ENCODE measurements around the gene DDR2.

DDR2 gene

DNA sequence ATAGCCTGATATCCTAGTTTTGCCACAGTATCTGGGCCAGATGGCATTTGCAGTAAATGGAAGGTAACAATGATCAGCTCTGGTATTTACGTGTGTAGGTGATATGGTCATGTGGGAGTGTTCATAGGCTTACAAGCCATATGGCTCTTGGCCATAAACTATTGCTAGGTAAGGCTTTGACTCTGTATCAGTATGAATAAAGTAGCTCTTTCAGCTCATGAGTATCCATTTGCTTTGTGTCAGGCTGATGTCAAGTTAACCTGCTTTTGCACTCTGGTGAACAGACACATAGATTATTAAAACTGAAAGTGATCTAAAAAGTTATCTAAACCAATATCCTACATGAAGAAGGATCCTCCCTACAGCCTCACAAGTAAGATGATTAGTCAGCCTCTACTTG is 69.0 kb downstream of the DDR2 start:
- no peak for DNase-seq

GRCh38 chr1:162702628-162703027 is 70.4 kb downstream of the DDR2 start:
- no peak for DNase-seq

DNA sequence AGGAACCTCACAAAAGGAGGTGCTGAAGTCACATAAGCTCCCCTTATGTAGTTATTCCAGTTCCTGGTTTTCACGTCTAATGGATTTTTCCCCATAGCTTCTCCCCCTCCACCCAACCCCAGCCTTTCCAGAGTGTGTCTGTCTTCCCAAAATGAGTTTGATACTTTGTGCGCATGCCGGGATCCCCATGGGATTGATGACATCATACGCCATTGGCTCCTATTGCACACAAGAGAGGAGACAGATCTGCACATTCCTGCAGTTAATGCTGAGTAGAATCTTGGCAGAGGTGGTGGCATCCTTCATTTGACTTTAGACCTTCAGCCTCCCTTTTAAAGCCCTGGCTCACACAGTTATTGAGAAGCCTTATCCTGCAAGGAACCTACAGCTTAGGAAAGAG is 71.4 kb downstream of the DDR2 start:
- DNase-seq, result no peak

- DNase-seq, result no peak
Observed at GRCh38 chr1:162704673-162705424, 72.6 kb downstream of the DDR2 start.

- no peak for DNase-seq
Observed at GRCh38 chr1:162706003-162706402, 73.7 kb downstream of the DDR2 start.

GRCh38 chr1:162706606-162707005 is 74.3 kb downstream of the DDR2 start:
- DNase-seq, result no peak

GRCh38 chr1:162708286-162708685 is 76.0 kb downstream of the DDR2 start:
- DNase-seq, result no peak

DNA sequence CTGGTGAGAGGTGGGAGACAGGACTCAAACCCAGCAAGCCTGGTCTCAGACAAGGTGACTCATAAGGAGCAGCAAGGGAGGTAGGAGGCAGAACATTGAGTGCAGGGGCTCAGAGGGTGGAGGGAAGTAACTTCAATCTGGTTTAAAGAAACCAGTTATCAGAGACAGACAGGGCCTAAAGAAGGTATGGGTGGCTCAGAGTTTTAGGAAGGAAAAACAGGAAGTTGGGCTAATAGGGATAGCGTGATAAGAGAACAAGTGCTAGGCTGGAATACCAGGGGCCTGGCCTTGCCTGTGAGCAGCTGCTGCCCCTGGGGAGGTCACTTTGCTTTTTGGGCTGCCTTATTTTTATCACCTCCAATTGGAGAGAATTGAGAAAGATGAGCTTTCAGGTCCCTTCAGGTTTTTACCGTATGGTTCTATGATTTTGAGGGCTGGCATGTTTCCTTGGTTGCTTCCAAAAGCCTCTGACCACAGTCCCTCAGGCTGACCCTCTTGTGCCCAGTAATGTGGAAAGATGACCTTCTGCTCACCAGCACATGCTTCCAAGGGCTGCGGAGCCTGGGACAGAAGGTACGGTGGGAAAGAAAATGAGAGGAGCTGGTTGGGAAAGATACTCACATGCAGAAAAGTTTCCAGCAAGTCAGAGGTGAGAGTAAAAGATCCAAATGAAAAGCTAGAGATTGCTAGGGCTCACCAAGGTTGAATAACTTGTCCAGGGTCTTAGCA is 77.0 kb downstream of the DDR2 start:
- no peak for DNase-seq

DNA sequence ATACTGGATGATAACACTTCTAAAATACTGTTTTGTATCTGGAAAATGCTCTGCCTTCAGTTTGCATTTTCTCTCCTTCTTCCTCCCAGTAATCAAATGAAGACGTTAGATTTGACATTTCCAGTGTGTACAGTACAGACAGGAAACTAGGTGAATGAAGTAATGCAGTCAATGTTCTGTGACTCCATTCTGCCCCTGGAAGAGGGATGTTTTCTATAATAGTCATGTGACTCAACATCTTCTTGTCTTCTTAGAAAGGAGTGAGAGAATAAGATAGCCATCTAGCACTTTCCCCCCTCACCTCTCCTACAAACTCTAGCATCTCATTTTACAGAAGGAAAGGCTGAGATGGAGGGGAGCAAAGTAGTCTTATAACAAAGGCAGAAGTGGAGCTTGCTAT is 77.6 kb downstream of the DDR2 start:
- DNase-seq, result no peak

- DNase-seq, result no peak
Observed at GRCh38 chr1:162710345-162710744, 78.1 kb downstream of the DDR2 start.

DNA sequence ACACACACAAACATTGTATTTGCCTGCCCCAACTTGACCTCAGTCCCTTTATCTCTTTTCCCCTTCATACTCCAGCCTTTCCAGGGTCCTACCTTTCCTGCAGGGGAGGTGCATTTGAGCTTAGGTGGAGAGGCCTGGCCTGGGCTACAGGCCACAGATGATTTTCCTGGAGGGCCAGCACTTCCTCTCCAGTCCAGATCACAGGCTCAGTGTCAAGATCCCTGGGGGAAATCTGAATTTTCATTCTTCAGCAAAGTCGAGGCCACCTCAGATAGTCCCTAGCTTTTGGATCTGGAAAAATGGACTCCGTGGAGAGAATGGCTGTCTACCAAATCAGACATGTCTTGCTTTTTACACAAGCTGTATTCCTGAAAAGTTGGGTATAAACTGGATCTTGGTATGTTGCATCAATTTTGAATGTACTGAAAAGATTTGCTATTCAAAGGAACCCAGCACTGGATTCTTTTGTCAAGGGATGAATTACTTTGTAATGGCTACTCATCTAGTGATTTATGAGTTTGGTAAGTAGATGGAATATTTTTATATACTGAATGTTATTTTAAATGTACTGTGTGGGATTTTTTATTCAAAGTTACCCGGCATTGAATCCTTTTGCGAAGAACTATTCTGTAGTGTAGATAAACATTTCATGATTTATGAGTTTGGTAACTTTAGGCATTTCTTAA is 78.7 kb downstream of the DDR2 start:
- no peak for DNase-seq

DNA sequence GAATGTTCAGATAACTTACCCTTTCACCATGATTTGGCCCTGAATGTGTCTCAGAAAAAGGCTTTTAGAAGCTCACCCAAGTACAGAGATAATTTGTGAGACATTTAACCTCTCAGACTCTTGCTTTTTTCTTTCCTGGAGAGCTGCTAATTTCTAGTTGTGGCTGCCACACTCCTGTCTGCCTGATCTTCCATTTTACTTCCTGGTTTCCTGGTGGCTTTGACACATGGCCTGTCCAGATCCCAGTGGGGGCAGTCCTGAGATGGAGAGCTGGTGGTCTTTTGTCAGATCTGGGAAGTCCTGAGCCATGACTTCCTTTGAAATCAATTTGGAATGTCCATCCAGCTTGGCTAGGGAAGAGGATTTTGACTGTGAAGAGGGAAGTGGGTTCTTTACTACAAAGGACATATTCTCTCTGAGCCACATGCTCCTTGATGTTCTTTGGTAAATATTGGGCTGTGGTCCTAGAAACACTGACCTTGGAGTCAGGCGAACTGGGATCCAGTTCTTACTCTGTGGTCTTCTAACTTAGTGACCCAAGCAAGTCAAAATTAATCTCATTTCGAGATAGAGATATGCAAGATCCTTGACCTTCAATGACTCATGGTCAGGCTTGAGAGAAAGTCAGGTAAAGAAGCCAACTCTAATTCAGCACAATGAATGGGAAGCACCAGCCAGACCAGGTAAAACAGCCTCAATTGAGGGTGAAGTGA is 80.2 kb downstream of the DDR2 start:
- no peak for DNase-seq

DNA sequence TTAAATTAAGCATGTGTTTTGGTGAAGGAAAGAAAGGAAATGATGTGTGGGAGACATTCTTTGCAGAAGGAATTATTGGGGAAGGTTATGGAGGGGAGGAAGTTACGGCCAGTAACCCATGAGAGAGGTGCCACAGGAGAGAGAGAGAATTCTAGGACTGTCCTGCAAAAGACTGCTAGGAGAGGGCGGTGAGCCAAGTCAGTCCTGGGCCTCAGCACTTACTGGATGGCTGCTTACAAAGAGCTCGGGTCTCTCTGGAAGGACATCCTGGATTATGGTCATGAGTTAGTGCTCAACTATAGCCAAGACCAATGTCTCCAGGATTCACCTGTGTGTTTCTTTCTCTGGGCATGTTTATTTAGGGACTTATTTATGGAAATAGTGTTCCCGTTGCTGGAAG is 83.9 kb downstream of the DDR2 start:
- DNase-seq, result no peak

DNA sequence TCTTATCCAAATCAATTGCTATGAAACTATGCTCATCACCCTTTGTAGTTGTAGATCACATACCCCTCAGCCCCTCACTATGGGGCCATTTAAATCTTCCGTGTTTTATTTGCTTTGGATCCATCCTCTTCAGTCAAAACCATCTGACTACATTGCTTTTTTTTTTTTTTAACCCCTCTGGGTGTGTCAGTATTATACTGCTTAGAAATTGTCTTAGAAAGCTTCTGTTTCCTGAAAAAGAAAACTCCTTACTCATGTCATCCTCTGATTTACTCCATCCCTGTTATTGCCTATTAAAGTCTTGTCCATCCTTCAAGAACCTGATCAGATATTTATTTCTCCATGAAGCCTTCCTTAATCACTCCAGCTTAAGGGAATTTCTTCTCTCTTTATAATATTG is 84.3 kb downstream of the DDR2 start:
- DNase-seq, result no peak

GRCh38 chr1:162717548-162718184 is 85.4 kb downstream of the DDR2 start:
- DNase-seq, result no peak

DNA sequence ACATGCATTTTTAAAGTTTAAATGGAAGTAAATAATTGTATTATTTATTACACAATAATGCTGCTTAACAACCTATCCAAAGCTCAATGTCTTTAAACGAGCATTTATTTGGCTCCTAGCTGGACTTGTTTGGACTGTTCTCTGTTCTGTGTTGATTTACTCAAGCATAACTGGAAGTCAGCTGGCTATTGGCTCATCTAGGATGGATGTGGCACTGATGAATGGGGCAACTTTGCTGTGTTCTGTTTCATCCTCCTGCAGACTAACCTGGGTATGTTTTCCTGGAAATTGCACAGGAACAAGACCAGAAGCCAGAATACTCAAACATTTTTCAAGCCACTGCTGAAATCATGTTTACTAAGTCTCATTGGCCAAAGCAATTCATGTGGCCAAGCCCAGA is 87.4 kb downstream of the DDR2 start:
- DNase-seq, result no peak

GRCh38 chr1:162720996-162721395 is 88.7 kb downstream of the DDR2 start:
- no peak for DNase-seq

- DNase-seq, result no peak
Observed at GRCh38 chr1:162721471-162721870, 89.2 kb downstream of the DDR2 start.

- DNase-seq, result no peak
Observed at GRCh38 chr1:162722036-162722435, 89.8 kb downstream of the DDR2 start.

DNA sequence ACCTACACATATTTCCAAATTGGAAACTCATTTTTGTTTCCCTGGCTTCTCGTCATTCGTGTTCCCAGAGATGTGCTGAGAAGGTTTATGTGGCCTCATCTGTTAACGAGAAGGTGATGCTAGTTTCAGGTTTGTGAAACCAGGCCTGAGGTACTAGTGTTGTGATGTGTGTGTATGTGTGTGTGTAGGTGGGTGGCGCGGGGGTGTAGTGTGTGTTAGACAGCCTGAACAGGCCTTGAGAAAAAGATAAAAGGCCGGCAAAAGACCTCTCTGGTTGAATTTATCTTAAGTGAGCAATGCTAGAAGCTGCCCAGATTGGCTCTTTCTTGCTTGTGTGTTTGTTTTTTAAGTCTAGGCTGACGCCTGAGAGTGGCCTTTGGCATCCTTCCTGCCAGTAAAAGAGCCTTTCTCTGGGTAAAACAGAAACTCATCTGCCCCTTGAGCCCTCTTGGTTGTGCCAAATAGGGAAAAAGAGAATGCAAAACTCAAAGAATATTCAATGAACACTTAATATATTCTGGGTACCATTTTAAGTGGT is 92.4 kb downstream of the DDR2 start:
- no peak for DNase-seq

DNA sequence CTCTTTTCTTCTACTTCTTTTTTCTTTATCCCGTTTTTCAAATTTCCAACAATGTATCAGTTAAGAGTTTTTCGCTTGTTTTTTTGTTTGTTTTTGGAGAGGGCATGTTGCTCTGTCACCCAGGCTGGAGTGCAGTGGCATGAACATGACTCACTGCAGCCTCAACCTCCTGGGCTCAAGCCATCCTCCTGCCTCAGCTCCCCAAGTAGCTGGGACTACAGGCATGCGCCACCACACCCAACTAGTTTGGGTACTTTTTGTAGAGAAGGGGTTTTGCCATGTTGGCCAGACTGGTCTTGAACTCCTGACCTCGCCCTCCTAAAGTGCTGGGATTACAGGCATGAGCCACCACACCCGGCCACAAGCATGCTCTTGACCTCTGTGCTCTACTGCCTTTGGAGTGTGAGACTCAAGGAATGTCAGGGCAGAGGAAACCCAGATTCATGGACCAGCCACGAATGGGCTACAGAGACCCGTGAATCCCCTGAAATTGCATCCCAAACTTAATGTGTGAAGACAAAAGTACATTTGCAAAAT is 93.1 kb downstream of the DDR2 start:
- no peak for DNase-seq

- no peak for DNase-seq
Observed at GRCh38 chr1:162726555-162726954, 94.3 kb downstream of the DDR2 start.

Measured in inflammatory macrophage (primary cell).